DLD1 (cell line): ENCODE data around the gene CTTNBP2NL.

Experiments
- in situ Hi-C: cut with HindIII; loops from 2 replicates; pipeline ENCODE4 v1.10.0; 2017; ENCODE audit warnings: low sequenced_read_pairs

CTTNBP2NL gene, protein sequence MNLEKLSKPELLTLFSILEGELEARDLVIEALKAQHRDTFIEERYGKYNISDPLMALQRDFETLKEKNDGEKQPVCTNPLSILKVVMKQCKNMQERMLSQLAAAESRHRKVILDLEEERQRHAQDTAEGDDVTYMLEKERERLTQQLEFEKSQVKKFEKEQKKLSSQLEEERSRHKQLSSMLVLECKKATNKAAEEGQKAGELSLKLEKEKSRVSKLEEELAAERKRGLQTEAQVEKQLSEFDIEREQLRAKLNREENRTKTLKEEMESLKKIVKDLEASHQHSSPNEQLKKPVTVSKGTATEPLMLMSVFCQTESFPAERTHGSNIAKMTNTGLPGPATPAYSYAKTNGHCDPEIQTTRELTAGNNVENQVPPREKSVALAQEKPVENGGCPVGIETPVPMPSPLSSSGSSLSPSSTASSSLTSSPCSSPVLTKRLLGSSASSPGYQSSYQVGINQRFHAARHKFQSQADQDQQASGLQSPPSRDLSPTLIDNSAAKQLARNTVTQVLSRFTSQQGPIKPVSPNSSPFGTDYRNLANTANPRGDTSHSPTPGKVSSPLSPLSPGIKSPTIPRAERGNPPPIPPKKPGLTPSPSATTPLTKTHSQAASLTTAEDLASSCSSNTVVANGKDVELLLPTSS

DNA sequence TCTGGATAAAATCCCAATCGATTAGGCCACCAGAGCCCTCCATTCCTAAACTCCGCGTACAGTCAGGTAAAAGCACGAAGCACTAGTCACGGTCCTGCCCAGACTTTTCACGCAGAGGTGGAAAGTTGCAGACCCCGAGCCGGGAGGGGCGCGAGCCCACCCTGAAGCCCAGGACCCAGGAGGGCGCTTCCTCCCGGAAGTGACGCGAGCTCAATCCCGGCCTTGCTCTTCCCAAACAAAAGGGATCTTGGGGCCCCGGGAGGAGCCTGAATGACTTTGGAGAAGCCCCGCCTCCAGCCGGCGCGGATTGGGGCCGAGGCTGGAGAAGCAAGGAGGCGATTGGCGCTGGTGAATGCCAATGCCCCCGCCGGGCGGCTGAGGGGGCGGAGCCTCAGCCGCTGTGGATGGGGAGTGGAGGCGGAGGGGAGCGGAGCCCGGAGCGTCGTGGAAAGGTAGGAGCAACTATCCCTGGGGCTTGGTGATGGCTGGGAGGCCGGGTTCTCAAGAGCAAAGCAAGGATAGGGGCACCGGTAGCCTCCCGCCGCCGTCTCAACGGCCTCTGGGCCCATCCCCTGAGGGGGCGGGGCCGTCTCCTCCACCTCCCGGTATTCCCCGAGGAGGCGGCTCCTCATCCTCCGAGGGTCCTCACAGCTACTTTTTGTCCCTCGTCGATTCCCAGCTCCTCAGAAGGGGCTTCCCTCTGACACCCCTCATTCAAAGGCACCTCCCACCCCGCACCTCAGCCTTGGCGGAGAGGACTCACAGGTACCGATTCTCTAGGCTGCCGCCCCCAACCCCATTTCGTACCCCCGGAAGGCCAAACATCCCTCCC is at the start of gene CTTNBP2NL:
Gene CTTNBP2NL, plus strand, starts transcription at position 394 of the 832 bp plus-strand sequence. CDS start 19,952 bp downstream, outside the sequence.
- in situ Hi-C loops = no loop called here

DNA sequence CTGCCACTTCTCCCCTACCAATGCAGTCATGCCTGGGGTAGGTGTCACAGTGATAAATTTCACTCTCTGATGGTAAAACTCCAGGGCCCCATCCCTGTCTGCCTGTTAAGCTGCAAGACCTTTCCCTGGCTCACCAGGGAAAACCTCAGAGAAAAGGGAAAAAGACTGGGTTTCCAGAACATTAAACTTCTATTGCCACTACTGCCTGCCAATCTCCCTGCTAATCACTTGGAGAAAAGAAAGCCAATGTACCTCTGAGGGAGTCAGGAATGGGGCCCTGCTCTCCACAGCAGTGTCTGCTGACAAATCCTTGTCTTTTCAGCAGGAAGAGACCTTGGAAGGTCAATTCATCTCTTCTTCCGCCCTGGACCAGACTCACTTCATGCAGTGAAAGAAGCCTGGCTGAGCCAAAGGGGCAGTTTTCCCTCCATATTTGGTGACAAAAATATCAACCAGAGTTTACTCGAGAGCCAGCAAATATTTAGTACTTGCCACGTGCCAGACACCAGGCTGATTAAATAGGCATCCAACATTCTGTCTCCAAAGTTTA is 49.1 kb upstream of the CTTNBP2NL start:
- in situ Hi-C loops = no loop called here

DNA sequence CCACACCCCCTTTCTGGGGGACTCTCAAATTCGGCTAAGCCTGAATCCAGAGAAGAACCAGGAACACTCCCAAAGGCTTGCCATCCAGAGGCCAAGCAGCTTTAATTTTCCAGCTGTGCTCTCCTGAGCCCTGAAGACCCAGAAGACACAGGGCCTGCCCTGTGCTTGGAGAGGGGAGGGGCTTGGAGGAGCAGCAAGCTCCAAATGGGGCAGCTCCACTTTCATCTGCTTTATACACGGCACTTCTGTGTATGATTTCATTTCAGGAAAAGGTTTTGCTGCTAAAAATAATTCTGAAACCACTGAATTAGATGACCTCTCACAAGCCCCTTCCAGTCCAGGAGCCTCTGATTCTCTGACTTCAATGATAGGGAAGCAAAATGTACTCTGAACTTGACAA is 39.2 kb upstream of the CTTNBP2NL start:
- in situ Hi-C loops = loop anchor here (25.0 kb wide), 1 partner anchor 294 kb away; no protein-coding TSS in a partner anchor

DNA sequence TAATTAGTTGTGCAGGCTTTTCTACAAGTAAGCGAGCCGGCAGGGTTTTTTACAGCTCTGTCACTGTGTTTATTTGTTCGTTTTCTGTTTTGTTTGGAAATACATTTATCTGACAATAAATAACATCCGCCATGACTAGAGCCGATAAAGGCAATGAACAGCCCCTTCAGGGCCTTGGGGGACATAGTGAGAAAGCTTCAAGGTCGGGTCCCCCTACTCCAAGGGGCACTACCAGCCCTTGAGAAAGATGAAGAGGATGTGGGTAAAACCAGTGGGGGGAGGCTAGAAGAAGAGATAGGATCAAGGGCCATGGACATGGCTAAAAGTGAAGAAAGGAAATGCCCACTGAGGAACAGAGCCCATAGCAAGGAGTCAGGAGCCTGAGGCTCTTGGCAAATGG is 38.5 kb upstream of the CTTNBP2NL start:
- in situ Hi-C loops = loop anchor here (25.0 kb wide), 1 partner anchor 295 kb away; no protein-coding TSS in a partner anchor

DNA sequence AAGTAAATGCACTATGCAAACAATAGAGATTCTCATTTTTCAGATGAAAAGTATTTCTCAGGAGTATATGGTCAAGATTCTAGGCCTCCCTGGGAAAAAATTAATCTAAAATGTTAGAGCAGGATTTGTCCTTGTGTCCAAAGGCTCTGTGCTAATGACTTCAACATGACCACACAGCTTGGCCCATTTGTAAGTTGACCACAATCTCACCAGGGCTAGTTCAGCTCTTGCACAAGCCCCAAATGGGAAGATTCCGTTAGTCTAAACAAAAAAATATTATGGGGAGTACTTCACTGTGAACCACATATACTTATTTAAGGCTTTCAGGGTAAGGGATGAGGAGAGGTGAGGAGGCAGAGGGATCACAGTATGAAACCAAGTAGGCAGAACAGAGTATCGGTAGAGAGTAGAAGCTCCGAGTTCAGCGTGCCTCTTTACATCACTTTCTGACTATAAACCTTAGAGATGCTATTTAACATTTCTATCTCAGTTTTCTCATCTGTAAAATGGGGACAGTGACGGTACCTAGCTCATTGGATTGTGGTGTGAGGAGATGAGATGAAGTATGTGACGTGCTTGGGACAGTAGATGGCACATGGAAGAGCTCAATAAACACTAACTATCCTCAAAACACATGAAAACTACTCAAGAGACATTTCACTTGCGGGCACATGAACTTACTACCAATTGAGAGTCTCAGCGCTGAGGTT is 37.8 kb upstream of the CTTNBP2NL start:
- in situ Hi-C loops = loop anchor here (25.0 kb wide), 1 partner anchor 296 kb away; no protein-coding TSS in a partner anchor

DNA sequence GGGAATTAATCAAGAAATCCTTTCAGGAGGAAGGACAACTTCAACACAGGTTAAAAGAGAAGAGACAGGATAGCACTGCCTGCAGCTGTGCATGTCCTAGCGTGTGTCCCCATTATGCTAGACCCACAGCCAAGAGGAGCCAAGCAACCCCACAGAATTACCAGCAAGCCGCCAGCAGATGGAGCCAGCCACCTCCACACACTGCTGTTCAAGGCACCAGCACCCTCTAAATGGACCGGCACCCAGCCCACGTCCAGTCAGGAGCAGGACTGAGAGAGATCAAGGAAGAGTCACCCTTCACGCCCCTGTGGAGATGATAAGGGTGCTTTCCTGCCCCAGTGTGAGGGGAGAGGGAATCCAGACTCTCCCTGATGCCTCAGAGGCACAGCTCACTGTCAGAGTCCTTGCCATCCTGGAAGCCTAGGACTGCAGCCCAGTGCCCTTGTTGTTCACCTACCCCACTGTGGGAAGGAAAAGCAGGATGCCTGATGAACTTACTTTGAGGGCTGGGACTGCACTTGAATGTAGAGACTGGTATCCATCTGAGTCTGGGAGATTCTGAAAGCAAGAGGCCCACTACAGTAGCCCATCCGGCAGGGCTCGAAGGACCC is 37.1 kb upstream of the CTTNBP2NL start:
- in situ Hi-C loops = loop anchor here (25.0 kb wide), 1 partner anchor 297 kb away; no protein-coding TSS in a partner anchor

DNA sequence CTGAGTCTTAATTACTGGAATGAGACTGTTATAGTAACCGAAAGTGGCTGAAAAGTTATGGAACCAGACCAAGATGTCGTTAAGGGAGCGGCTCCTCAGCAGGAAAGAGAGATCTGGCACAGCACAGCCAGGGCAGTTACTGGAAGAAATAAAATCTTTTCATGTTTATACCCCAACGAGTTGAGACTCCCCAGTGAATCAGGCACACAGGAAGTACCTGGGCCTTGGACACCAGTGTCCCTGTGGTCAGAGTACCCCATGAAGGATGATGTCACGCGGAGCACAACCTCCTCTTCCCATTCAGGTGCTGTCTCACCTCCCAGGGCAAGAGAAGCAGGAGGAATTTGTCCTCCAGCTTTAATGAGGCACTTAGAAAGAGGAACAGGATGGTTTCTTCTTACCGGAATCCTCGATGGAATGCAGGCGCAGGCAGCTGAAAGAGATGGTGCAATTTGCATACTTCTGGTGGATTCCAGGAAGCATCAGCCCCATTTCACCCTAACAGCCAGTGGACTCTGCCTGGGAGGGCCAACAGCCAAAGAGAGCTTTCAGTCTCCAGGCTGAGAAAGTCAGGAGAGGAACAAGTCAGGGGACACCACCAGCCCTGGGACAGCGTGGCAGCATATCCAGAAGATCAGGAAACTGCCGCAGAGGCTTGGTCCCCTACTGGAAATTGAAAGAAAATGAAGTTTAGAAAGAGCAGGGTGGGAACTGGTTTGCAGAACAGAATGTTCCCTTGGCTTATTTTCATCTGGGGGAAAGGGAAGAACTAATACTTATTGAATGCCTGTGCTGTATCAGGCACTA is 35.9 kb upstream of the CTTNBP2NL start:
- in situ Hi-C loops = loop anchor here (25.0 kb wide), 1 partner anchor 298 kb away; no protein-coding TSS in a partner anchor

DNA sequence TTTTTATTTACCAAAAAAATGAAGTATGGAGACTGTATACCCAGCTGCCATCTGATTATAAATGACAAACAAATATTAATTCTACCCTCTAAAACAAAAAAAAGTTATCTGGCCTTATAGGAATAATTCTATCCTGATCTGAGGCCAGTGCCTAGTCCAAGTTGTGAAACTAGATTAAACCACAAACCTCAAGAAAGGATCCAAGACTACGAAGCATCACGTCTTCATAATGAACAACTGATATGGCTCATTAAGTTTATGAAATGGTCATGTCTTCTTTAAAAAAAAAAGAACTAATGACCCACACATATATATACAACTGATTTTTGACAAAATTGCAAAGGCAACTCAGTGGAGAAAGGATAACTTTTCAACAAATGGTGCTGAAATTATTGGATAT is 32.4 kb upstream of the CTTNBP2NL start:
- in situ Hi-C loops = loop anchor here (25.0 kb wide), 1 partner anchor 301 kb away; no protein-coding TSS in a partner anchor

DNA sequence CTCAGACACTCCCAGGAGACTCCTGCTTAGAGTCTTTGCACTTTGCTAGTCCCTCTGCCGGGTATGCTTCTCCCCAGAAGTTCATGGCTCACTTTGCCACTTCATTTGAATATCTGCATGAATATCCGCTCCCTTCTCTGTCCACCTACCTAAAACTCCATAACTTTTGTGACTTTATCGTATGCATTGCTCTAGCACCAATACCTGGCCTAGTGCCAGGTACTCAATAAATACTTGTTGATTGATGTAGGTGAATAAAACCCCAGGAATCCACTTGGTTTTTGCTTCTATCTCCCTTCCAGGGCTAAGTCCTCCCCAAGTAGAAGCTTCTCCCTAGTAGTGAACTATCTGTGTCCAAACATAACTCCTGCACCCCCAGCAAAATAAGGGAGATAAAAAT is 27.8 kb upstream of the CTTNBP2NL start:
- in situ Hi-C loops = loop anchor here (25.0 kb wide), 1 partner anchor 306 kb away; no protein-coding TSS in a partner anchor

DNA sequence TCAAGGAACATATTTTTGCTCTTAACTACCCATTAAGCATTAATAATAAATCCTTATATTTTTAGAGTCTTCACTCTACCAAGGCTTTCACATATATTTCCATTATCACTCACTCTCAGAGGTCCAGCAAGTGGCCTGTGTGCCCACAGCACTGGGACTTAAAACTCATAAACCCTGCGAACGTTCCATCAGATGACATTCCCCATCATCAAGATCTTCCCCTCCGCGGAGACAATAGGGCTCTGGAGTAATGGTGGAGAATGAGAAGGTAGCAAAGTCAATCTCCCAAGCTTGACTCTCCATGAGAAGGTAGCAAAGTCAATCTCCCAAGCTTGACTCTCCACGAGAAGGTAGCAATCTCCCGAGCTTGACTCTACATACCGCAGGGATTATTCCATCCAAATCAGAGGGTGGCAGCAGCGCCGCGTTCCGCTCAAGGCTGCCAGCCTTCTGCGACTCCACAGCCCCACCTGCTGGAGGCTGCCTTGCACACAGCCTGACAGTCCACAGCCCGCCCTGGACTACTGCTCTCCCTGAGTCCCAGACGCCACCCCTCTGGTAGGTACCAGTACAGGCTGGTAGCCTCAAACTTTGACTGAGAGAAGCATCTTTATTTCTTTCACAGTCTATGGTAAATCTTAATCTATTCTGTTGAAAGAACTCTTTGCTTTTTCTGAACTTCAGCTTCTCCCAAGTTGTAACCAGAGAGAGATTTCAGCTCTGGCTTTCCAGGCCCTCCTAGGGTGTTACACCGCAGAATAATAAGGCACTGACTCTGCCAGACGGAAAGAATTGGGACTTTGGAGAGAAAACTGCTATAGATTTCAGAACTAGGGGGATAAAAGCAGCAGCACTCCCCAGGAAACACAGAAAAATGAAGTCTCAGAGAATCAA is 26.4 kb upstream of the CTTNBP2NL start:
- in situ Hi-C loops = loop anchor here (25.0 kb wide), 1 partner anchor 307 kb away; no protein-coding TSS in a partner anchor

DNA sequence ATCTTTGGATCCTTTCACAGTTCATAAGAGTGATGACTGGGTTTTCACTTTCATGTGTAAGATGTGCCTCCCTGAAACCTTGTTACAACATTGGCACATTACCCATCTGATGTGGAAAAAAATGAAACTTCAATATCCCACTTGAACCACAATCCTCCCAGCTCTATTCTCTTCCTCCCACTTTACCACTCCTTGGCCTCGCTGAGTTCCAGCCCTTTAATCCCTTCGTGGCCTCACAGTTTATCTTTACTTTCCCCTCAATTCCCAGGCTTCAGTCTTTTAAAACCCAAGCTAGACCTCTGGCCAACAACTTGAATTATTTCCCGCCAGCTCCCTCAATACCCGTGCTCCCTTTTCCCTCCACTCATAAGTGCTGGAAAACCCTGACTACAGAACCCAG is 25.0 kb upstream of the CTTNBP2NL start:
- in situ Hi-C loops = loop anchor here (25.0 kb wide), 1 partner anchor 309 kb away; no protein-coding TSS in a partner anchor

DNA sequence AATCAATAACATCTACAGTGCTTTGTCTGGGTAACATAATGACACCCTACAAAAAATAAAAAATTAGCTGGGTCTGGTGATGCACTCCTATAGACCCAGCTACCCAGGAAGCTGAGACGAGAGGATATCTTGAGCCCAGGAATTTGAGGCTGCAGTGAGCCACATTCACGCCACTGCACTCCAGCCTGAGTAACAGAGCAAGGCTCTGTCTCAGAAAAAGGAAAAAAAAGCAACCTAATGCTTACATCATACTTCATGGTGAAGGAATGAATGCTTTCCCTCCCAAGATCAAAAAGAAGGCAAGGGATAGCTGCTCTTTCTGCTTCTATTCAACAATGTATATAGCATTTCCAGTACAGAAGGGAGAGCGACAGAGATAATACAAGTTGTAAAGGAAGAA is 24.2 kb upstream of the CTTNBP2NL start:
- in situ Hi-C loops = loop anchor here (25.0 kb wide), 1 partner anchor 309 kb away; no protein-coding TSS in a partner anchor

DNA sequence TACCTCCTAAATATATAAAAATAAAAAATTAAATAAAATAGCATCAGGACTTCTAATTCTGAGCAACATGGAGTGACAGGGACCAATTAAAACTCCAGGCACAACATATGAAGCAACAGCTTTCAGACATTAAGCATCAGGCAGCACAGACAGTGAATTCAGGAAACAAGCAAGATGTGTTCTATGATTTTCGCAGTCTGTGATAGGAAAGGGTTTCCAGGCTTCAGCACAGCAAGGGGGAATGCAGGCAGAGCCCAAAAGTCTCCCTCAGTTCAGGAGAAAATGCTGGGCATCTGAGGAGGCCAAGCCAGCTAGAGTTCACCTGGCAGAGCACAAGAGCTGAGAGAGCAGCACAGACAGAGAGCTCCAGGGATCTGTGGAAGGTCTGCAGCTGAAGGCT is 22.2 kb upstream of the CTTNBP2NL start:
- in situ Hi-C loops = loop anchor here (25.0 kb wide), 1 partner anchor 312 kb away; no protein-coding TSS in a partner anchor

DNA sequence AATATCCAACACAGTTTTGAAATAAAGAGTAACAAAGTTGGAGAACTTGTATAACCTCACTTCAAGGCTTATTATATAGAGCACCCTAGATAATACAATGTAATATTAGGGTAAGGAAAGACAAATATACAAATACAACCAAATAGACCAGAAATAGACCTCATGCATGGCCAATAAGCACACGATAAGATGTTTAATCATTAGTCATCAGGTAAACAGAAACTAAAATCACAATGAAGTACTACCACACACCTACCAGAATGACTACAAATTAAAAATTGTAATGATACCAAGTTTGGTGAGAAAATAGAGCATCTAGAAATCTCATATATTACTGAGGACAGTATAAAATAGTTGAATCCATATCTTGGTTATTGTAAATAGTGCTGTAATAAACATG is 20.3 kb upstream of the CTTNBP2NL start:
- in situ Hi-C loops = no loop called here

DNA sequence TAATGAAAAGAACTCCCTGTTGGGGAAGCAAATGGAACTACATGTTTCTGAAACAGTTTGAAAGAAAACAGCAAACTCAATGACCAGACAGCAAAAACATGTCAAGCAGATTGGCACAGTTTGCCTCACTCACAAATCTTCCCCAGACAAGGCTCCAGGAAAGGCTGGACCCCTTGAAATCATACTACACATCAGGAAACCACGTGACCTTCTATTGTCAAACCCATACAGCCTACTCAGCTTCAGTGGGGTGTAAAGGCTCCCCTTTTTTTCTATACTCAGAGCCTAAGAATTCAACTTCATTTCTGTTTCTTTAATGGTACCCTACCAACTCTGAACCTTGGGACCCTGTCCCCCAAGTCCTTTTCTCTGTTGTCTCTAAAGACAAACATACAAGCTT is 15.7 kb upstream of the CTTNBP2NL start:
- in situ Hi-C loops = loop anchor here (5.0 kb wide), 1 partner anchor 337 kb away; the partner anchor contains the start of gene PPM1J

DNA sequence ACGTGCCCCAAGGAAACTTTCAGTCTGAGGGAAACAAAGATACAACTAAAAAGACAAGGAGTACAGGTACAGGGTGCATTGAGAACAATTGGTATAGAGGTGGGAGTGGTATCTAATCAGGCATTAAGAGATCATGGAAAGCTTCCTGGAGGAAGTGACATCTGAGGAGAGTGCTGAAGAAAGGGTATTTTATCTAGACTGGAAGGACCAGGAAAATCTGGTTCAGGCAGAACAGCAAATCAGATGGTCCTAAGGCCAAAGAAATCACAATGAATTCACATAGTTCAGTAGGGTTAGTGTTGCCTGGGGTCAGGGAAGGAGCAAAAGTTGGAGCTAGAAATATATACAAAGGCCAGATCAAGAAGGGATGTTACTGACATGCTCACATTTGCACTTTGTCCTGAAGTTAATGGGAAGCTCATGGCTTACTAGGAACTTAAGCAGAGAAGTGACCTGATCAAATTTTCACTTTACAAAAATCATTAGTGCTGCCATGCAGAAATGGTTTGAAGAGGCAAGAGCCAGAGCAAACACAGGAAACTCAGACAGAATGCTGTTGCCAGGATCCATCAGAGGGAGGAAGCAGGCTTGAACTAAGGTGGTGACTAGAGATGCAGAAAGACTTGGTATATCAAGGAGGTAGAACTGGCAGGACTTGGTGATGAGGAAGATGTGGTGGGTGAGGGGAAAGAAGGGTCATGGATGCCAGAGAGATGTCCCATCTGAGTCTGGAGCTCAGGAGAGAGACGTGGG is 14.5 kb upstream of the CTTNBP2NL start:
- in situ Hi-C loops = loop anchor here (5.0 kb wide), 1 partner anchor 336 kb away; the partner anchor contains the start of gene PPM1J
